GM21723 (cell line): ENCODE results near the gene PAPPA2.
"Not testable (repeated sequence)": the region's sequence is repeated elsewhere in the genome, so short reads cannot be mapped to it uniquely, and the experiment has no call there.

Experiments
- ATAC-seq: cut with Tn5 transposase; IDR thresholded peaks from one replicate; pipeline ENCODE4 v1.9.1; 2021; ENCODE audit warnings: mild to moderate bottlenecking, moderate library complexity; ENCODE audit not compliant: unreplicated experiment

The PAPPA2 gene

GRCh38 chr1:176595217-176595616, 132.2 kb downstream of the PAPPA2 start:
- ATAC-seq: no peak

- ATAC-seq: no peak
Measured at GRCh38 chr1:176601348-176601747, 138.4 kb downstream of the PAPPA2 start.

DNA sequence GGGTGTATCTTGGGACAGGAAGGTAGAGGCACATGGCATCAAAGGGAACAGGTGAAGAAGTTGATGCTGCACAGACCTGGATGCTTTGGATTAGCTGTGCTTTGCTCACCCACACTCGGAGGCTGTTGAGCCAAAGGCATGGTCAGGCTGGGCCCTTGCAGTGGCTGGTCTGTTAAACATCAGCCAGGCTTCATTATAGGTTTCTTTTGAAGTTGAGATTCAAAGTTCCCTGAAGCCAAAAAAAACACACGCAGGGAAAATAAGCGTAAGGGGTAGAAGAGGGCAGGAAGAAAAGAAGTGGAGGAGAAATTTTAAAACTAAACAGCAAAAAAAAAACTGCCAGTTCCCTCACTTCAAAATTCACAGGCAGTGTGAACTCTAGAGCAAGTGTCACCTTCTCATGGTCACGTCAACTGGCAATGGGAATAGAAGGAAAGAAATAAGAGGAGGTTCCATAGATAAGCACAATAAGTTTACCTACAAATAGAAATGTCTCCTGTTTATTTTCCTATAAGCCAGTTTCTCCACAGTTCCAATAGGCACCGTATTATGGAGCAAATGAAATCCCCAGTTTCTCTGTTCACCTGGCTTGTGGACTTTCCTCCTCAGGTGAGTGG, 139.5 kb downstream of the PAPPA2 start:
- ATAC-seq: no peak

DNA sequence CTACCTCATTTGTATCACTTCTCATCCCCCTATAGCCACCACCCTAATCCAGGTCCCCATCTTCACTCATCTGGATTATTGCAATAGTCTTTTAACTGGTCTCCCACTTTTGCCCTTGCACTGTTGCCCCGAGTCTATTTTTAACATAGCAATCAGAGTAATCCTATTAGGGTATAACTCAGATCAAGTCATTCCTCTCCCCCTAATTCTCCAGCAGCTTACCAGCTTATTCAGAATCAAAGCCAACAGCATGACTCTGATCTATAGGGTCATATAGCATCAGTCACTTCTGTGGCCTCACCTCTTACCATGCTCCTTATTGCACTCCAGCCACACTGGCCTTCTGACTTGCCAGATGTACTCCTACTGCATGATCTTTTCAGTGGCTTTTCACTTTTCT, 140.7 kb downstream of the PAPPA2 start:
- ATAC-seq: no peak

- no peak for ATAC-seq
Measured at GRCh38 chr1:176604461-176604860, 141.5 kb downstream of the PAPPA2 start.

DNA sequence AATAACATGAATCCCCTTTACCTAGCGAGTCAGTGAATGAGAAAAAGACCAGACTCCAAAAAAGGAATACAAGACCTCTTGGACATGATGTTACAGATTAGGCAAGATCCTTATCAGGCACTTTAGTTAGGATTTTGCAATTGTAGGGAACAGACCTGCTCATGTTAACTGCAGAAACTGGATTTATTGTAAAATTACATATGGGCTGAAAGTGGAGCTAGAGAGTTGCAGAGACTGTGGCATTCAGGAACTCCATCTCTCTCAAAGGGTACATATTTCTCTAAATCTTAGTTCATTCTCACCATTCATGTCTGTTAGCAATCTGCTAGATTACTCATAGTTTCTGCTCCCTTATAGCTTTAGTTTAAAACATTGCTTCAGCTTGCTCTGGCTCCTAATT, 142.2 kb downstream of the PAPPA2 start:
- no peak for ATAC-seq

DNA sequence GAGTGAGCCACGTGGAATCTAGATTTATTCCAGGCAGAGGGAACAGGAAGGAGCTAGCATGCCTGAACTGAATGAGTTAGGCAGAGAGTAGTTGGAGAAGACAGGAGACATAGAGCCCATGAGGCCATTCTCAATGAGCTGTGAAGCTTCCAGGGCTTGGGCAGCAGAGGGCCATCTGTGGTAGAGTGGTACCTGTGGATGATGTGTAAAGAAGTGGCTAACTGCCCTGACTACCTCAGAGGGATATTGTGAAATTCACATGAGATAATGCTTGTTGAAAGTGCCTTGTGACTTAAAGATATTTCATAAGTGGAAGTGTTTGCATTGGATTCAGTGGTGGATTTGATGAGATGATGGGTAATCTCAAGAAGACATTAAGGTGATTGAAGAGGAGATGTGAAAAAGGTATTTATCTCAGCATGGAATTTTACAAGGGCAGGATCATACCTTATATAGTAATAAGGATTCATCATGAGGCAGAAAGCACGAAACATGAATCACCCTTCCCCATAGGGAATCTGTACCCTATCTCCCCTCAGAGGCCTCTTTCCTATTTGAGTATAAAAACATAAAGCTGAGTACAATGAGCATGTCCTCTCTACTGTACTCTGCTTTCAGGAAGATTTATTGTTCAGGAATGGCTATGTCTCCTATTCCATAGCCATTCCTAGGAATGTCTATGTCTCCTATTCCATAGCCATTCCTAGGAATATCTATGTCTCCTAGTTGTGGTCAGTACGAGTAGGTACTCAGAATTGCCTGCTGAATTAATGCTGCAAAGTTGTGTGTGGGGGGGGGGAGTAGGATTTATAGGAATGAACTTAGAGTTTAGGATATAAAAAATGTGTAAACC, 146.8 kb downstream of the PAPPA2 start:
- no peak for ATAC-seq

- ATAC-seq: no peak
Measured at GRCh38 chr1:176612791-176613190, 149.8 kb downstream of the PAPPA2 start.

DNA sequence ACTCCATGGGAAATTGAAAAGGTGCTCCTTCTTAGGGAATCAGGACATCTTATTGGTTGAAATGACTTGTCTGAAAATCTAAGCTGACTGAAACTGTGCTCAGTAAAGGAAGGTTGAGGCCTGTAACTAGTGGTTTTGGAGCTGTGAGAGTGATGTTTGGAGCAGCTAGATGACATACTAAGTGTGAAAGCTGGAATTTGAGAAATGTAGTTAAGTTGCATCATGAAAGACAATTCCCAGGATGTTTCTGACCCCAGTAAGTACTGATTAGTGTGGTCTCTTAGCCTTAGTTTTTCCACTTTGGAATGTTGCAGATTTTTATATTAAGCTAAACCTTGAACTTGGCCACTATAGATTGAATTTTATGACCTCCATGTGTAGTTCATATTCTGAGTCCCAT, 154.9 kb downstream of the PAPPA2 start:
- ATAC-seq: no peak

GRCh38 chr1:176619261-176619660, 156.3 kb downstream of the PAPPA2 start:
- ATAC-seq: no peak

GRCh38 chr1:176625365-176625764, 162.4 kb downstream of the PAPPA2 start:
- ATAC-seq: no peak

GRCh38 chr1:176626572-176627061, 163.6 kb downstream of the PAPPA2 start:
- no peak for ATAC-seq

DNA sequence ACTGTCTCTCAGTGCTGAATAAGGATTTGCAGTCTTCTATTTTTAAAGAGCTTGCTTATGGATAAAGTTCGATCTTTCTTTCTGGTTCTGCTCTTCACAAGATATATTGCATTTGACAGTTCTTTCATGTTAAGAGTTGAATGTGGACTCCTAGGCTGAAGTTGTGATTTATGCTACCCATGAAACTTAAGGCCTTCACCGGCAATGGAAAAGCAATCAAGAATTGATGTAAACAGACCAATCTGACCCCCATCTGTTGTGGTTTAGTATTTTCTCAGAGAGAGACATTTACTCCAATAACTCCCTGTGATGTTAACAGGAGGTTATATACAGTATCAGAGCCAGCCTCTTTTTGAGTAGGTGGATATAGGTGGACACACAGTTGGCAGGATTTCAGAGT, 165.8 kb downstream of the PAPPA2 start:
- ATAC-seq: no peak

- not testable (repeated sequence) for ATAC-seq
Measured at GRCh38 chr1:176634733-176635132, 171.8 kb downstream of the PAPPA2 start.

- no peak for ATAC-seq
Measured at GRCh38 chr1:176638713-176639526, 175.9 kb downstream of the PAPPA2 start.

GRCh38 chr1:176643536-176643935, 180.6 kb downstream of the PAPPA2 start:
- no peak for ATAC-seq

GRCh38 chr1:176648556-176648955, 185.6 kb downstream of the PAPPA2 start:
- ATAC-seq: no peak

- ATAC-seq: no peak
Measured at GRCh38 chr1:176656257-176656995, 193.5 kb downstream of the PAPPA2 start.

DNA sequence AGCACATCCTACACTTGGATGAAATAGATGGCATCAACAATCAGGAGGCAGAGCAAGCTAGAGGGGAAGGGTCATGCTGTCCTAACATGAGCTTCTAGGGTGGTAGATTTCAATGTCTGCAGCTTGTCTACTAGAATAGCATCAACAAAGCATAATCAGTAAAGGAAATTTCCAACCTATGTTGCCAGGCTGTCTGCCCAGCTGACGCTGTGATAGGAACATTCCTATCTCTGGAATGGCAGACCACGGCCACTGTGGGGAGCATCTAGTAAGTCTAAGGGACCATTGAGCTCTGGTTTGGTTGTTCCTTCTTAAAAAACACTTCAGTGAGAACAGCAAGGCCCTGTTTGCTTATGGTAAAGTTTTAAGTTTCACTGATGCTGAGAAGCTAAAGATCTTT, 206.8 kb downstream of the PAPPA2 start:
- no peak for ATAC-seq

DNA sequence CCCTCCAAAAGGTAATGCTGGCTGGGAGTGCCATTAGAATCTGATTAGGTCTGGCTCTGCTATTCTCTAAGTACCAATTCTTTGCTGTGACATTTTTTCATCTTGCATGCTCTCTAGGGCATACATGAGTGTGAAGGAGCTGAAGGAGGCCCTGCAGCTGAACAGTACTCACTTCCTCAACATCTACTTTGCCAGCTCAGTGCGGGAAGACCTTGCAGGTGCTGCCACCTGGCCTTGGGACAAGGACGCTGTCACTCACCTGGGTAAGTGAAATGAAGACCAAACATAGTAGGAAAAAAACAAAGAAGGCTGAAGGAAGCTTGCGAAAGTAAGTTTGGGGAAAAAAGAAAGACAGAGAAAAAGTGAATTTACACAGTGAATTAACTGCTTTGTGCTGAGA, 207.9 kb downstream of the PAPPA2 start:
- ATAC-seq: no peak
